ENCODE measurements around the gene PRRT1B.

PRRT1B gene

DNA sequence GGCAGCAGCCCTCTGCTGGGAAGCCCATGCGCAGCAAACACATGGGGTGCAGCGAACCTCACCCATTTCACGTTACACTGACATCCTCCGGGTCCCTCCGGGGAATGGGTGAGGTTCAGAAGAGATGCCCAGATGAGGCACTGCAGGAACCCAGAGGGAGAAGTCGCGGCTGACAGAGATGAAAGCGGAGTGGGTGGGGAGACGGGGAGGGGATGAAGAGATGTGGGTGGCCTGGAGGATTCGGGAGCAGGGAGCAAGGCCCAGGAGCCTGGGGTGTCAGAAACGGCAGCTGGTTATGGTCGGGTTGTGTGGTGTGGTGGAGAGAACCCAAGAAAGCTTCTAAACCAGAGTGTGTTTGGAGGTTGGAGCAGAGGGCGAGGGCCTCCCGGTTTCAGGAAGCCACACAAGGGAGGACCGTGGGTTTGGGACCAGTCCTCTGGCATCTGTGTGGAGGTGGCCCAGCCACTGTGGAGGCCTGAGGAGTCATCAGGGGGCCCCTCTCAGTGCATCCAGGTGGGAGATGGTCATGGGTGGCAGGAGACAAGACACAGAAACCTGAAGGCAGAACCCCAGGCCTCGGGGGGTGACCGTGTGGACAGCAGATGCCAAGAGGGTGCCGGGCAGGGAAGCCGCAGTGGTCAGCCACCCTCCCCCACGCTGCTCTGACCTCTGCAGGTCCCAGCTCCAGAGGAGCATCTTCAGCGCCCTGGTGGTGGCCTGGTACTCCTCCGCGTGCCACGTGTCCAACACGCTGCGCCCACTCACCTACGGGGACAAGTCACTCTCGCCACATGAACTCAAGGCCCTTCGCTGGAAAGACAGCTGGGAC, 22.9 kb upstream of the PRRT1B start:
- TF ChIP-seq, protein P1, sequence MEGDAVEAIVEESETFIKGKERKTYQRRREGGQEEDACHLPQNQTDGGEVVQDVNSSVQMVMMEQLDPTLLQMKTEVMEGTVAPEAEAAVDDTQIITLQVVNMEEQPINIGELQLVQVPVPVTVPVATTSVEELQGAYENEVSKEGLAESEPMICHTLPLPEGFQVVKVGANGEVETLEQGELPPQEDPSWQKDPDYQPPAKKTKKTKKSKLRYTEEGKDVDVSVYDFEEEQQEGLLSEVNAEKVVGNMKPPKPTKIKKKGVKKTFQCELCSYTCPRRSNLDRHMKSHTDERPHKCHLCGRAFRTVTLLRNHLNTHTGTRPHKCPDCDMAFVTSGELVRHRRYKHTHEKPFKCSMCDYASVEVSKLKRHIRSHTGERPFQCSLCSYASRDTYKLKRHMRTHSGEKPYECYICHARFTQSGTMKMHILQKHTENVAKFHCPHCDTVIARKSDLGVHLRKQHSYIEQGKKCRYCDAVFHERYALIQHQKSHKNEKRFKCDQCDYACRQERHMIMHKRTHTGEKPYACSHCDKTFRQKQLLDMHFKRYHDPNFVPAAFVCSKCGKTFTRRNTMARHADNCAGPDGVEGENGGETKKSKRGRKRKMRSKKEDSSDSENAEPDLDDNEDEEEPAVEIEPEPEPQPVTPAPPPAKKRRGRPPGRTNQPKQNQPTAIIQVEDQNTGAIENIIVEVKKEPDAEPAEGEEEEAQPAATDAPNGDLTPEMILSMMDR (IDR thresholded peaks at IDR 0.05; ENCODE audit: extremely low read depth, insufficient read depth, missing control alignments) = no peak
- no peak for DNase-seq (ENCODE audit: low spot score)
- in situ Hi-C loops (cut with MboI; ENCODE audit: low pct_unique_long_range_greater_than_20kb, low sequenced_read_pairs, unreplicated experiment) = no loop called here

DNA sequence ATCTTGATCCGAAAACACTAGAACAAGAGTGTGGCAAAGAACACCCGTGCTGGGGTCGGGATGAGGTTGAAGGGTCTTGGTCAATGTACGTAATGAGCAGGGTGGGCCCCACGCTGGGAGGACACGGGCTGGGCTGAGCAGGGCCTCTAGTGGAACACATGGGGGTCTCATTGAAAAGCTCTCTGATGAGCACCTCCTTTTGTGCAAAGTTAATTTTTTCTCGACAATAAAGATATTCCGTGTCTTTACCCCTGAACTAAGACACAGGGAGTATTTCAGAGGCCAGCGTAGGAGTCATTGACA, 22.3 kb upstream of the PRRT1B start:
- DNase-seq (ENCODE audit: low spot score) = no peak
- TF ChIP-seq, protein P1 (IDR thresholded peaks at IDR 0.05; ENCODE audit: extremely low read depth, insufficient read depth, missing control alignments) = no peak
- in situ Hi-C loops (cut with MboI; ENCODE audit: low pct_unique_long_range_greater_than_20kb, low sequenced_read_pairs, unreplicated experiment) = no loop called here

DNA sequence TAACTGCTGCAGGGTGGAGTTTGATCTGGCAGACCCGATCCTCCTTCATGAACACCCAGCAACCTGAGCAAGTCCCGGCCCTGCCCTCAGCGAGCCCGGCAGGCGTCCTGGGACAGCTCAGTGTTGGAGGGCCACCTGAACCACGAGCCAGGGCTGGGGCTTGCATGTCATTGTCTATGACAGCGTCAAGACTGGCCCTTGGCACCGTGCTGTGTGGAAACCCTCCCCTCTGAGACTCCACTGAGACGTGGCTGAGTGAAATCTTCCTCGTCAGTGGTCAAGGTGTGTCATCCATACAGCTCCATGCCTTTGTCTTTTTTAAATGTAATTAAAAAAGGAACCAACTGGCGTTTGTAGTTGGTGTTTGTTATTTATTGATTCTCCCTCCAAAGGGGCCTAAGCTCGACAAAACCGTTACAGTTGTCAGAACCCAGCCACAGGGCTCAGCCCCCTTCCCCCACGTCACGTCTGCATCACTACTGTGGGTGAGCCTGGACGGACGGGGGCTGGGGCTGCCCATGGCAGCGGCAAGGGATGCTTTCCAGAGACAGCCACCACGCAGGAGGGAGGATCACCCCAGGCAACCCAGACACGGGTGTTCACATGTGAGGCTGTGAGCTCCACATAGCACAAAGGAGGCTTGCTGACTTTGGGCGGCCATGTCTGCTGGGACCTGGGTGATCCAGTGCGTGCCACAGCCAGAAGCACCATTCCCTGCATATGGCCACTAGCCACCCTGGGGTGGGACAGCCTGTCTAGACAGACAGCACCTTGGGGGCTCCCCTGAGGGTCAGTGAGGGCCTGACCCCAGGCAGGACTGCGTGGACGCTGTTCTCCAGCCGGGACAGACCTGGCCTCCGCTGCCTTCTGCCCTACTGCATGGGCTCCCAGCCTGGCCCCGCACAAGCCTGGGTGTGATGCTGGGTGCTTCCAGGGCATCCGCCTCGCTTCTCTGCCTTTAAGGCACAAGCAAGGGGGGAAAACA, 21.6 kb upstream of the PRRT1B start:
- DNase-seq (ENCODE audit: low spot score) = no peak
- TF ChIP-seq, protein P1 (IDR thresholded peaks at IDR 0.05; ENCODE audit: extremely low read depth, insufficient read depth, missing control alignments) = no peak
- in situ Hi-C loops (cut with MboI; ENCODE audit: low pct_unique_long_range_greater_than_20kb, low sequenced_read_pairs, unreplicated experiment) = no loop called here

DNA sequence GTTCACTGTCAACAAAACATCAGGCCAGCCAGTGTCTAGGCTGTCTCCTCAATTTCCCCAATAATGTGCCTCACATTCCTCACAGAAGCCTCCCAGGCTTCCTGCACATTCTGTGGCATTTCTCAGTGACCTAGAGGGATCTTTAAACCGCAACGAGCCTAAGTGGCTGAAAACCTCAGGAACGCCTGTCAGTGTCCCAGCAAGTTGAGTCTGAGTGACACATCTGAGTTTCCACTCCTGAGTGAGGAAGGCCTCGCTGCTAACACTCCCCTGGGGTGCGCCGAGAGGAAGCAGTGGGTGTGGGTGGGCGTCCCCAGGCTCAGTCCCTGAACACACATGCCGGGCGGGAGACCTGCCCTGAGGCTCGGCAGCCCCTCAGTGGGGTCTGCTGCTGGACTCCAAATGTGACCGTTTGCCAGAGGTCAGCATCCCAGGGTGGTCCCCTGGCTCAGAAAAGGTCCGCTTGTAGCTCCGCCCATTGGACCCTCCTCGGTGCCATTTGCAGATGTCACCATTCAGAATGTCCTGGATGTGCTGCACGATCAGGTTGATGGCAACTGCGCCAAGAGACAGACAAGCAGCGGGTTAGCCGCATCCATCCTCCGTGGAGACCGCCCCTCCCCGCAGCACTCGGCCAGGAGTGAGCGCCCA, 20.5 kb upstream of the PRRT1B start:
- no peak for DNase-seq (ENCODE audit: low spot score)
- TF ChIP-seq, protein P1 (IDR thresholded peaks at IDR 0.05; ENCODE audit: extremely low read depth, insufficient read depth, missing control alignments) = no peak
- in situ Hi-C loops (cut with MboI; ENCODE audit: low pct_unique_long_range_greater_than_20kb, low sequenced_read_pairs, unreplicated experiment) = no loop called here

DNA sequence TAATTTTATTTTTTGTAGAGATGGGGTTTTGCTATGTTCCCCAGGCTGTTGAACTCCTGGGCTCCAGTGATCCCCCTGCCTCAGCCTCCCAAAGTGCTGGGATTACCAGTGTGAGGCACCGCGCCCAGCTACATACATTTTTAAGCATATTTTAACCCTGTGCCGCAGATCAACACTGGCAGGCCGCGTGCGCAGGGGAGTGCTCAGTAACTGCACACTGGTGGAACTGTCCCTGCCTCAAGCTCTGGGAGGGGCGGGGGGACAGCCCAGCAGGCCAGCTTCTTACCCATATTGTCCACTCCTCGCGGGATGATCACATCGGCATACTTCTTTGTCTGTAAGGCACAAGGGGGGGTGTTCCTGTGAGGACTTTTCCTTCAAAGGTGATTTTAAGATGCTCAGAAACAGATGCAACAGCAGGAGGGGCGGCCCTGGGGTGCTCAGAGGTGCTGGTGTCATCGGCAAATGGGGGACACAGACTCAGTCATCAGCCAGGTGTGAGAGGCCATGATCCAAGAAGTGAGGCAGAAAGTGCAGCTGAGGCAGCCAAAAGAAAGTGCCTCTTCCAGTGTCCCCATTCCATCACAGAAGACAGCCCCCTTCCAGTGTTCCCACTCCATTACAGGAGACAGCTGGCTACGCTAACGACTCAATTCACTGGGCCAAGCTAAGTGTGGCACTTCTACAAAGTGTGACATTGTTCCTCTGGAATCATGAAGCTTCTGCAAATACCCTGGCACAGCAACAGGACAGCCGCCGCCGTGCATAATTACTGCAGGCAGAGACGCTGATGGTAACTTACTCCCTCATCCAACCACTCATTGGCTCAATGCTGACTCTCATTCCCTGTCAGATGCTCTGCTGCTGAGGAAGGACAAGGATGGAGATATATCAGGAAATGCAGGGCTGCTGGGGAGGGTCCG, 19.4 kb upstream of the PRRT1B start:
- no peak for DNase-seq (ENCODE audit: low spot score)
- in situ Hi-C loops (cut with MboI; ENCODE audit: low pct_unique_long_range_greater_than_20kb, low sequenced_read_pairs, unreplicated experiment) = no loop called here
- TF ChIP-seq, protein P1 (IDR thresholded peaks at IDR 0.05; ENCODE audit: extremely low read depth, insufficient read depth, missing control alignments) = no peak
